HepG2 (cell line): ENCODE data around the gene MTOR. TPM values are rescaled to one million over a fixed set of nuclear protein-coding genes. Genes with fewer than 3 reads are reported as not detected.

Experiments used
- AGO2 ChIP-seq: fragments of 200-400 bp; formaldehyde crosslinking; optimal IDR thresholded peaks from 2 replicates; pipeline ENCODE3; 2017; ENCODE audit warnings: mild to moderate bottlenecking, low read depth, low read length, moderate library complexity
- CCDC6 ChIP-seq: sonication (generic); formaldehyde crosslinking; IDR thresholded peaks from 2 replicates; pipeline ENCODE4 v1.8.1; 2022; ENCODE audit warnings: mild to moderate bottlenecking, missing genetic modification reagents, moderate library complexity
- CREBL2 ChIP-seq: sonication (generic); formaldehyde crosslinking; IDR thresholded peaks from 2 replicates; pipeline ENCODE4 v1.8.1; 2023; ENCODE audit warnings: missing genetic modification reagents, mild to moderate bottlenecking, borderline replicate concordance
- DBP ChIP-seq: sonication (generic); formaldehyde crosslinking; IDR thresholded peaks from 2 replicates; pipeline ENCODE4 v1.4.0; 2020; ENCODE audit warnings: missing genetic modification reagents; ENCODE audit errors: not compliant biosample characterization
- E2F1 ChIP-seq: sonication (generic); formaldehyde crosslinking; IDR thresholded peaks from 2 replicates; pipeline ENCODE4 v1.5.0; 2020; ENCODE audit warnings: missing genetic modification reagents
- HMGXB4 ChIP-seq, 2 experiments: sonication (generic) in 1 of 2; formaldehyde crosslinking in 1 of 2; IDR thresholded peaks; 2 replicates each; pipeline versions ENCODE4 v1.4.0 to v1.6.1; 2018 to 2020; ENCODE audit warnings: missing genetic modification reagents in 2 of 2, borderline replicate concordance in 1 of 2, low read depth in 1 of 2, mild to moderate bottlenecking in 1 of 2, missing biosample characterization in 1 of 2
- KLF6 ChIP-seq: IDR thresholded peaks from 2 replicates; pipeline ENCODE4 v1.8.0; 2016; ENCODE audit warnings: missing biosample characterization, missing genetic modification reagents
- NBN ChIP-seq: fragments of 450-650 bp; conservative IDR thresholded peaks from 2 replicates; pipeline ENCODE4 v1.6.1; 2017
- PREB ChIP-seq: sonication (generic); formaldehyde crosslinking; IDR thresholded peaks from 2 replicates; pipeline ENCODE4 v1.4.0; 2020; ENCODE audit warnings: missing genetic modification reagents
- THYN1 ChIP-seq: sonication (generic); formaldehyde crosslinking; IDR thresholded peaks from 2 replicates; pipeline ENCODE4 v1.8.1; 2023; ENCODE audit warnings: low read depth, mild to moderate bottlenecking, moderate library complexity, missing genetic modification reagents, borderline replicate concordance
- ZFX ChIP-seq: sonication (generic); formaldehyde crosslinking; IDR thresholded peaks from 2 replicates; pipeline ENCODE4 v1.4.0; 2020; ENCODE audit warnings: mild to moderate bottlenecking, low read depth, missing genetic modification reagents, moderate library complexity
- ZNF800 ChIP-seq: sonication (generic); formaldehyde crosslinking; IDR thresholded peaks from 2 replicates; pipeline ENCODE4 v1.4.0; 2020; ENCODE audit warnings: missing genetic modification reagents
- polyA plus RNA-seq, 8 experiments: library from polyadenylated mRNA; depleted of rRNA in 3 of 8; stranded (reverse) in 7 of 8; unstranded in 1 of 8; fragments of >200 nt; fragmentation: Illumina TruSeq in 4 of 8; extraction: Trizol in 4 of 8; gene quantifications; 2 replicates each; pipeline versions ENCODE4 v1.2.1 to v1.2.3, GENCODE V29; 2011 to 2016; ENCODE audit warnings: low read depth in 4 of 8, missing spikeins in 1 of 8, mixed read lengths in 1 of 8; ENCODE audit not compliant: insufficient read depth in 1 of 8
- total RNA-seq, 5 experiments: library from RNA; depleted of rRNA; stranded (reverse); fragments of >200 nt; fragmentation: Illumina TruSeq; extraction: Trizol; gene quantifications; 2 replicates each; pipeline ENCODE4 v1.2.3, GENCODE V29; 2016; ENCODE audit warnings: low read depth in 1 of 5
- TF ChIP-seq, protein P1 (sequence below): sonication (generic); formaldehyde crosslinking; IDR thresholded peaks from 2 replicates; pipeline ENCODE4 v1.4.0; 2020; ENCODE audit warnings: mild to moderate bottlenecking, missing genetic modification reagents
- TF ChIP-seq, protein P2 (sequence below): sonication (generic); formaldehyde crosslinking; IDR thresholded peaks from 2 replicates; pipeline ENCODE4 v1.8.1; 2023; ENCODE audit warnings: mild to moderate bottlenecking, missing genetic modification reagents, borderline replicate concordance

Gene MTOR
- total and polyA plus RNA-seq, 2 of the 13 experiments (the other 11 are each of a cell fraction or from before 2014, with no cell fraction given) = 24.6 to 34.6 TPM

DNA sequence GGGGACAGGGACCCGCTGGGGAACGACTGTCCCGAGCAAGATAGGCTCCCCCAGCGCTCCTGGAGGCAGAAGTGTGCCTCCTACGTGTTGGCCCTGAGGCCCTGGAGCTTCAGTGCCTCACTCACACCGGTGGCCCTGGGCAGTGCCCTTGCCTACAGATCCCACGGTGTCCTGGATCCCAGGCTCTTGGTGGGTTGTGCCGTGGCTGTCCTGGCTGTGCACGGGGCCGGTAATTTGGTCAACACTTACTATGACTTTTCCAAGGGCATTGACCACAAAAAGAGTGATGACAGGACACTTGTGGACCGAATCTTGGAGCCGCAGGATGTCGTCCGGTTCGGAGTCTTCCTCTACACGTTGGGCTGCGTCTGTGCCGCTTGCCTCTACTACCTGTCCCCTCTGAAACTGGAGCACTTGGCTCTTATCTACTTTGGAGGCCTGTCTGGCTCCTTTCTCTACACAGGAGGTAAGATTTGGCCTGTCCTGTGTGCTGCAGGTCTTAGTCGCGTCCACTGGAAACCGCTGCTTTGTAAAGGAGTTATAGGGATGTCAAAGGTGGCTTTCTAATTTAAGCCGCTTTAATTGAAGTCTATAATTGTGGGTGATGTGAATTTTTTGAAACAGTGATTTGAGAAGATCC is 11.4 kb upstream of the MTOR start (continued):
- TF ChIP-seq ZNF800 (CRISPR knock-in tag) = 0 out of 2 replicates have a peak, but pooled peaks have one; percentile 19
- 0 out of 2 replicates have a peak, but pooled peaks have one; percentile 4 for TF ChIP-seq E2F1 (CRISPR knock-in tag)
- no peak; the same call in 1 of the 2 replicates for TF ChIP-seq KLF6 (CRISPR knock-in tag)
- TF ChIP-seq, protein P1, sequence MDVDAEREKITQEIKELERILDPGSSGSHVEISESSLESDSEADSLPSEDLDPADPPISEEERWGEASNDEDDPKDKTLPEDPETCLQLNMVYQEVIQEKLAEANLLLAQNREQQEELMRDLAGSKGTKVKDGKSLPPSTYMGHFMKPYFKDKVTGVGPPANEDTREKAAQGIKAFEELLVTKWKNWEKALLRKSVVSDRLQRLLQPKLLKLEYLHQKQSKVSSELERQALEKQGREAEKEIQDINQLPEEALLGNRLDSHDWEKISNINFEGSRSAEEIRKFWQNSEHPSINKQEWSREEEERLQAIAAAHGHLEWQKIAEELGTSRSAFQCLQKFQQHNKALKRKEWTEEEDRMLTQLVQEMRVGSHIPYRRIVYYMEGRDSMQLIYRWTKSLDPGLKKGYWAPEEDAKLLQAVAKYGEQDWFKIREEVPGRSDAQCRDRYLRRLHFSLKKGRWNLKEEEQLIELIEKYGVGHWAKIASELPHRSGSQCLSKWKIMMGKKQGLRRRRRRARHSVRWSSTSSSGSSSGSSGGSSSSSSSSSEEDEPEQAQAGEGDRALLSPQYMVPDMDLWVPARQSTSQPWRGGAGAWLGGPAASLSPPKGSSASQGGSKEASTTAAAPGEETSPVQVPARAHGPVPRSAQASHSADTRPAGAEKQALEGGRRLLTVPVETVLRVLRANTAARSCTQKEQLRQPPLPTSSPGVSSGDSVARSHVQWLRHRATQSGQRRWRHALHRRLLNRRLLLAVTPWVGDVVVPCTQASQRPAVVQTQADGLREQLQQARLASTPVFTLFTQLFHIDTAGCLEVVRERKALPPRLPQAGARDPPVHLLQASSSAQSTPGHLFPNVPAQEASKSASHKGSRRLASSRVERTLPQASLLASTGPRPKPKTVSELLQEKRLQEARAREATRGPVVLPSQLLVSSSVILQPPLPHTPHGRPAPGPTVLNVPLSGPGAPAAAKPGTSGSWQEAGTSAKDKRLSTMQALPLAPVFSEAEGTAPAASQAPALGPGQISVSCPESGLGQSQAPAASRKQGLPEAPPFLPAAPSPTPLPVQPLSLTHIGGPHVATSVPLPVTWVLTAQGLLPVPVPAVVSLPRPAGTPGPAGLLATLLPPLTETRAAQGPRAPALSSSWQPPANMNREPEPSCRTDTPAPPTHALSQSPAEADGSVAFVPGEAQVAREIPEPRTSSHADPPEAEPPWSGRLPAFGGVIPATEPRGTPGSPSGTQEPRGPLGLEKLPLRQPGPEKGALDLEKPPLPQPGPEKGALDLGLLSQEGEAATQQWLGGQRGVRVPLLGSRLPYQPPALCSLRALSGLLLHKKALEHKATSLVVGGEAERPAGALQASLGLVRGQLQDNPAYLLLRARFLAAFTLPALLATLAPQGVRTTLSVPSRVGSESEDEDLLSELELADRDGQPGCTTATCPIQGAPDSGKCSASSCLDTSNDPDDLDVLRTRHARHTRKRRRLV (CRISPR knock-in tag) = 0 out of 2 replicates have a peak, but pooled peaks have one; percentile 5
- TF ChIP-seq, protein P2, sequence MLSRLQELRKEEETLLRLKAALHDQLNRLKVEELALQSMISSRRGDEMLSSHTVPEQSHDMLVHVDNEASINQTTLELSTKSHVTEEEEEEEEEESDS (CRISPR knock-in tag) = no peak
- TF ChIP-seq ZFX (CRISPR knock-in tag) = peak; percentile 7
- TF ChIP-seq CCDC6 (CRISPR knock-in tag) = no peak
- no peak for TF ChIP-seq NBN
- no peak for TF ChIP-seq THYN1
- 0 out of 2 replicates have a peak, but pooled peaks have one; percentile 16 for TF ChIP-seq PREB (CRISPR knock-in tag)
- no peak for TF ChIP-seq CREBL2 (CRISPR knock-in tag)
- TF ChIP-seq DBP (CRISPR knock-in tag) = no peak
- no peak for TF ChIP-seq HMGXB4 (CRISPR knock-in tag; IDR thresholded peaks at IDR 0.05; ENCODE audit: borderline replicate concordance in 1 of 2, low read depth in 1 of 2)
- TF ChIP-seq AGO2 = peak; percentile 47
